Measurements from ENCODE around the gene CHST1.

CHST1 gene

GRCh38 chr11:45599161-45599943 lies 66.1 kb downstream of the CHST1 start:
- no peak for DNase-seq

Measured in cerebellar nuclear complex (tissue), 1 donor.